RWPE1 (cell line): Measurements from ENCODE around the gene MYO1D.

Source experiments
- CTCF ChIA-PET: fragments of 350-600 bp; sonication (Branson Sonifier 250); formaldehyde crosslinking; extraction: SDS; loops from one replicate; lab custom pipeline; 2021; lab: Yijun Ruan, JAX
- POLR2A ChIA-PET: fragments of 400-600 bp; formaldehyde crosslinking; extraction: SDS; loops from one replicate; lab custom pipeline; 2020; ENCODE audit warnings: antibody characterized with exemption; ENCODE audit not compliant: low non-redundant PET; lab: Yijun Ruan, JAX
- DNase-seq: peaks from one replicate; pipeline ENCODE4 v3.0.0; 2012; ENCODE audit warnings: low spot score
- H3K27ac ChIP-seq: fragments of 450-650 bp; 2 replicates; pipeline ENCODE4 v1.5.1; 2017
- CTCF ChIP-seq: fragments of 450-650 bp; conservative IDR thresholded peaks from 2 replicates; pipeline ENCODE4 v1.5.1; 2017; ENCODE audit warnings: low read depth, mild to moderate bottlenecking

MYO1D gene

GRCh38 chr17:32854832-32855389, 22.0 kb downstream of the MYO1D start:
- no peak for DNase-seq

GRCh38 chr17:32854207-32854606, 22.7 kb downstream of the MYO1D start:
- DNase-seq: peak; percentile 43
- ChIA-PET POLR2A (no interaction called here), CTCF (interaction anchor here (0.7 to 1.1 kb wide), 4 partner anchors 8 to 304 kb away, joined by 3 to 4 read pairs (median 3); partner anchors contain the start of gene MYO1D)
- no peak overlapping the region for H3K27ac ChIP-seq
- TF ChIP-seq CTCF: no peak

More at GRCh38 chr17:32854832-32855389, 22.0 kb downstream of the MYO1D start:
- POLR2A ChIA-PET: no interaction called here
- H3K27ac ChIP-seq: no peak overlapping the region
- CTCF ChIA-PET: interaction anchor here (0.7 to 1.1 kb wide), 5 partner anchors 8 to 304 kb away, joined by 3 to 4 read pairs (median 3); partner anchors contain the start of gene MYO1D
- TF ChIP-seq CTCF: no peak

- no peak for TF ChIP-seq CTCF
- POLR2A ChIA-PET: no interaction called here
- CTCF ChIA-PET: no interaction called here
- H3K27ac ChIP-seq: no peak overlapping the region
- DNase-seq: no peak
These were observed 24.1 kb downstream of the MYO1D start for GRCh38 chr17:32852811-32853210.

DNA sequence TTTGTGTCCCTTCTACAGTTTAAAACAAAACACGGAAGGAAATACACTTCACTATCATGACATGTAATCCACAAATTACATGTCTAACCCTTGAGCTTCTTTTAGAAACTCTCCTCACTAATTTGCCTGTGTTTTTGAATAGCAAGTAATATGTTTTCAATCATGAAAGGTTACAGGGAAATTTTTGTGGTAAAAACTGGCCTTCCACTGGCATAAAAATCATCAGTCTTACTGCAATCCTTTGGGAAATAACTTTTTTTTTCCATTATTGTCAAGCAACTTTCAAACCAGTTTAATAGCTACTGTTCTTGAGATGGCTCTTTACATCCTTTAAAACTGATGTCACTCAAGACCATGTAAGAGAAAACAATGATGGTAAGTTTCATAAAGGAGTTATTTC, 27.0 kb downstream of the MYO1D start:
- no peak for DNase-seq
- TF ChIP-seq CTCF: no peak
- CTCF ChIA-PET: interaction anchor here (0.6 kb wide), 1 partner anchor 96 kb away, joined by 3 read pairs; no protein-coding TSS in a partner anchor

GRCh38 chr17:32847977-32848376, 28.9 kb downstream of the MYO1D start:
- ChIA-PET POLR2A (no interaction called here), CTCF (interaction anchor here (0.6 kb wide), 1 partner anchor 73 kb away, joined by 3 read pairs; no protein-coding TSS in a partner anchor)
- no peak overlapping the region for H3K27ac ChIP-seq
- DNase-seq: no peak
- no peak for TF ChIP-seq CTCF

More for the DNA sequence above, 27.0 kb downstream of the MYO1D start:
- H3K27ac ChIP-seq: no peak overlapping the region
- POLR2A ChIA-PET: no interaction called here

DNA sequence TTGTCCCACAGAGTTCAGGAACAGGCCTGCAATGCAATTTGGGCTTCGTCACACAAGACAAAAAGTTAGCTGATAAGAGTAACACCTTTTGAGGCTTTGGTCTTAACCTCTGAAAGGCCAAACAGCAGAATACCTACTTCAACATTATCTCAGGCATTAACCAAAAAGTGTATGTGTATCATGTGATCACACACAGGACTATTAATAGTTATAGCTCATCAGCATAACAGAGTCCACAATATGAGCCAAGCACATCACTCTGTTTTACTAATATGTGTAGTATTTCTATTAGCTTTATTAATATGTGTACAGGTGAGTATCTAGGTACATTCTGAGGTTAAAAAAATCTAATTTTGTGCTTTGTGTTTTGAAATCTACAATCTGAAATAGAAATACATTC, 30.8 kb downstream of the MYO1D start:
- ChIA-PET CTCF (interaction anchor here (1.2 to 1.4 kb wide), 2 partner anchors 8 to 9 kb away, joined by 3 read pairs; no protein-coding TSS in a partner anchor), POLR2A (no interaction called here)
- no peak for TF ChIP-seq CTCF
- DNase-seq: no peak
- no peak overlapping the region for H3K27ac ChIP-seq
